ENCODE data around the gene TNK1. TPM values are rescaled to one million over a fixed set of nuclear protein-coding genes. Genes with fewer than 3 reads are reported as not detected.

TNK1 gene
- total and polyA plus RNA-seq, 2 donors (not counting 1 experiment from before 2014, with no cell fraction given), result 11.7 to 23.7 TPM

- Histone ChIP-seq H3K79me2 (ENCODE audit: control insufficient read depth, insufficient read depth, low read length) (peaks cover 27% of the 10 kb centered on the region), H3K4me1 (ENCODE audit: control insufficient read depth in 2 of 2, insufficient read depth in 2 of 2, low read length in 2 of 2) (peaks cover 47 to 52% of the 10 kb centered on the region in 2 donors), H3K9me3 (ENCODE audit: control extremely low read depth in 1 of 3, control insufficient read depth in 2 of 3, insufficient read depth in 1 of 3, low read length in 2 of 3) (peaks cover 0 to 30% (median 0%) of the 10 kb centered on the region in 3 donors), H3K4me3 (ENCODE audit: control extremely low read depth in 1 of 5, extremely low read depth in 1 of 5, insufficient read depth in 1 of 5, low read depth in 2 of 5, low read length in 4 of 5) (peak overlapping the region; percentile 77 to 93 (median 79)), H3K27me3 (replicated peaks in 1 of 4; ENCODE audit: control extremely low read depth in 1 of 4, control insufficient read depth in 3 of 4, insufficient read depth in 4 of 4, low read length in 3 of 4) (peaks cover 0 to 31% (median 20%) of the 10 kb centered on the region in 4 experiments), H2AFZ (ENCODE audit: insufficient read depth, low read depth, low read length, poor library complexity, severe bottlenecking) (peak overlapping the region; percentile 83), H3K9ac (ENCODE audit: low read length) (peak overlapping the region; percentile 81), H3K4me2 (replicated peaks; ENCODE audit: low read depth, low read length, poor library complexity, severe bottlenecking) (peak overlapping the region; percentile 93), H3K27ac (ENCODE audit: low read length in 2 of 2) (peak overlapping the region; percentile 80 to 82), H3K36me3 (replicated peaks in 1 of 2; ENCODE audit: control extremely low read depth in 1 of 2, control insufficient read depth in 1 of 2, extremely low read depth in 1 of 2, insufficient read depth in 2 of 2, low read length in 1 of 2) (no peaks in the 10 kb centered on the region), H4K20me1 (ENCODE audit: control insufficient read depth, insufficient read depth, low read length, poor library complexity, severe bottlenecking) (peaks cover 49% of the 10 kb centered on the region)
- DNase-seq (no peak), ATAC-seq (ENCODE audit: low read depth) (peak; percentile 29)
- peak overlapping the region; percentile 96 for H3K4me3 Mint-ChIP-seq
- 13% methylated on average over 47 of the region's 49 CpGs for WGBS (ENCODE audit: insufficient coverage)
- H3K9me3 Mint-ChIP-seq (ENCODE audit: insufficient read depth), result no peaks in the 10 kb centered on the region
- CTCF ChIA-PET, result interaction anchor here (0.8 to 4.2 kb wide), 38 partner anchors 10 to 390 kb away, joined by 3 to 43 read pairs (median 6); partner anchors contain the start of genes ACAP1, CD68, CHRNB1 and MPDU1
- intact Hi-C loops (cut with micrococcal nuclease), result loop anchor here (1.0 to 5.0 kb wide), 11 partner anchors 19 to 1949 kb away; partner anchors contain the start of genes DERL2, ELP5, MIS12 and POLR2A
- POLR2A ChIA-PET, result interaction anchor here (0.8 to 3.2 kb wide), 17 partner anchors 8 to 251 kb away, joined by 3 to 27 read pairs (median 4); partner anchors contain the start of genes GPS2, MPDU1, POLR2A and SENP3
- TF ChIP-seq CTCF (IDR thresholded peaks at IDR 0.05) (peak; percentile 46), EZH2 (IDR thresholded peaks at IDR 0.05; ENCODE audit: borderline replicate concordance, insufficient read depth, low read depth, low read length, poor library complexity, severe bottlenecking) (no peak)
- H3K27ac Mint-ChIP-seq, result peak overlapping the region; percentile 94
- peaks cover 46% of the 10 kb centered on the region for H3K4me1 Mint-ChIP-seq
- peaks cover 24% of the 10 kb centered on the region for H3K27me3 Mint-ChIP-seq
Measured at GRCh38 chr17:7435676-7436555, 55.0 kb downstream of the TNK1 start.

All from B cell (primary cell).